Trophoblast cell (in vitro differentiated cells and primary cell): ENCODE measurements around the gene MC1R.

Experiments
- DNase-seq, 2 donors: peaks; one replicate each; pipeline ENCODE4 v3.0.0-alpha.2; 2016
- H2AFZ ChIP-seq: 2 replicates; pipeline ENCODE4 v1.6.1; 2013; ENCODE audit warnings: low read length, moderate library complexity, mild to moderate bottlenecking; ENCODE audit not compliant: insufficient read depth, poor library complexity
- H2AK5ac ChIP-seq: 2 replicates; pipeline ENCODE4 v1.6.1; 2013; ENCODE audit warnings: mild to moderate bottlenecking, low read length
- H2BK120ac ChIP-seq: 2 replicates; pipeline ENCODE4 v1.6.1; 2013; ENCODE audit warnings: low read length, mild to moderate bottlenecking, moderate library complexity; ENCODE audit not compliant: insufficient read depth, poor library complexity
- H2BK12ac ChIP-seq: 2 replicates; pipeline ENCODE4 v1.6.1; 2013; ENCODE audit warnings: mild to moderate bottlenecking, low read length, moderate library complexity
- H2BK5ac ChIP-seq: 2 replicates; pipeline ENCODE4 v1.6.1; 2013; ENCODE audit warnings: low read length, low read depth, moderate library complexity, mild to moderate bottlenecking; ENCODE audit not compliant: poor library complexity
- H3K14ac ChIP-seq: 2 replicates; pipeline ENCODE4 v1.6.1; 2013; ENCODE audit warnings: mild to moderate bottlenecking, low read length
- H3K18ac ChIP-seq: 2 replicates; pipeline ENCODE4 v1.6.1; 2013; ENCODE audit warnings: mild to moderate bottlenecking, low read length
- H3K23ac ChIP-seq: 2 replicates; pipeline ENCODE4 v1.6.1; 2013; ENCODE audit warnings: low read length
- H3K27ac ChIP-seq: 2 replicates; pipeline ENCODE4 v1.5.1; 2013; ENCODE audit warnings: low read depth, mild to moderate bottlenecking, inconsistent platforms, low read length, moderate library complexity
- H3K27me3 ChIP-seq: 2 replicates; pipeline ENCODE4 v1.6.1; 2013; ENCODE audit warnings: inconsistent platforms, mild to moderate bottlenecking, low read length, moderate library complexity; ENCODE audit not compliant: insufficient read depth
- H3K36me3 ChIP-seq, 2 experiments: 1 replicate in 1 of 2; 2 replicates in 1 of 2; pipeline ENCODE4 v1.6.1; 2013; ENCODE audit warnings: low read length in 2 of 2, mild to moderate bottlenecking in 2 of 2, moderate library complexity in 1 of 2; ENCODE audit not compliant: insufficient read depth in 2 of 2, control insufficient read depth in 1 of 2
- H3K4ac ChIP-seq: 2 replicates; pipeline ENCODE4 v1.6.1; 2013; ENCODE audit warnings: low read depth, mild to moderate bottlenecking, low read length, moderate library complexity
- H3K4me1 ChIP-seq, 2 experiments: 1 replicate in 1 of 2; 2 replicates in 1 of 2; pipeline ENCODE4 v1.6.1; 2013; ENCODE audit warnings: low read length in 2 of 2, mild to moderate bottlenecking in 2 of 2, moderate library complexity in 1 of 2; ENCODE audit not compliant: insufficient read depth in 2 of 2, control insufficient read depth in 1 of 2
- H3K4me2 ChIP-seq: 2 replicates; pipeline ENCODE4 v1.6.1; 2013; ENCODE audit warnings: inconsistent platforms, mild to moderate bottlenecking, low read length, moderate library complexity
- H3K4me3 ChIP-seq: 2 replicates; pipeline ENCODE4 v1.5.1; 2013; ENCODE audit warnings: mild to moderate bottlenecking, low read depth, low read length, inconsistent platforms
- H3K79me1 ChIP-seq: one replicate; pipeline ENCODE4 v1.6.1; 2013; ENCODE audit warnings: low read length
- H3K79me2 ChIP-seq: 2 replicates; pipeline ENCODE4 v1.6.1; 2013; ENCODE audit warnings: low read length, mild to moderate bottlenecking; ENCODE audit not compliant: control insufficient read depth, insufficient read depth, poor library complexity
- H3K9ac ChIP-seq: 2 replicates; pipeline ENCODE4 v1.6.1; 2013; ENCODE audit warnings: mild to moderate bottlenecking, low read length
- H3K9me3 ChIP-seq: 2 replicates; pipeline ENCODE4 v1.6.1; 2013; ENCODE audit warnings: low read depth, mild to moderate bottlenecking, control low read depth, inconsistent platforms, low read length; ENCODE audit not compliant: insufficient read depth
- H4K12ac ChIP-seq: 2 replicates; pipeline ENCODE4 v1.6.1; 2013; ENCODE audit warnings: low read depth, mild to moderate bottlenecking, low read length, moderate library complexity
- H4K8ac ChIP-seq: 2 replicates; pipeline ENCODE4 v1.6.1; 2013; ENCODE audit warnings: low read depth, mild to moderate bottlenecking, low read length, moderate library complexity
- H4K91ac ChIP-seq: one replicate; pipeline ENCODE4 v1.6.1; 2013; ENCODE audit warnings: low read depth, mild to moderate bottlenecking, low read length, moderate library complexity
- WGBS: extraction: QIAGEN DNeasy Blood & Tissue Kit; methylation state at CpG from one replicate; pipeline ENCODE4 v1.1.7; 2013; ENCODE audit warnings: missing lambda C conversion rate; ENCODE audit not compliant: insufficient read length, insufficient coverage; ENCODE audit errors: extremely low coverage; 5-methylcytosine and 5-hydroxymethylcytosine counted together

Gene MC1R

GRCh38 chr16:89962754-89963498 is 44.3 kb downstream of the MC1R start:
- Histone ChIP-seq H3K4me2 (no peak overlapping the region), H3K14ac (no peak overlapping the region), H2AFZ (no peak overlapping the region), H2BK120ac (no peak overlapping the region), H4K91ac (no peak overlapping the region), H3K4ac (no peak overlapping the region), H3K79me1 (no peaks in the 10 kb centered on the region), H3K9me3 (peaks cover 2% of the 10 kb centered on the region), H4K12ac (no peak overlapping the region), H3K27ac (no peak overlapping the region), H2AK5ac (no peak overlapping the region), H3K4me1 (peaks cover 0 to 5% of the 10 kb centered on the region in 2 experiments), H3K4me3 (no peak overlapping the region), H3K18ac (no peak overlapping the region), H3K36me3 (peaks cover 53 to 67% of the 10 kb centered on the region in 2 experiments), H3K27me3 (no peaks in the 10 kb centered on the region), H3K79me2 (no peaks in the 10 kb centered on the region), H4K8ac (no peak overlapping the region), H3K9ac (no peak overlapping the region), H3K23ac (no peak overlapping the region), H2BK5ac (no peak overlapping the region), H2BK12ac (no peak overlapping the region)
- DNase-seq: no peak
- no CpG with 5 or more reads among the region's 26 CpGs for WGBS

- Histone ChIP-seq H3K9ac (no peak overlapping the region), H3K27ac (no peak overlapping the region), H4K8ac (no peak overlapping the region), H3K79me2 (no peaks in the 10 kb centered on the region), H3K79me1 (no peaks in the 10 kb centered on the region), H3K18ac (no peak overlapping the region), H2AK5ac (no peak overlapping the region), H3K4me2 (no peak overlapping the region), H4K91ac (no peak overlapping the region), H3K23ac (no peak overlapping the region), H3K4me3 (no peak overlapping the region), H2BK120ac (no peak overlapping the region), H3K27me3 (no peaks in the 10 kb centered on the region), H4K12ac (no peak overlapping the region), H3K36me3 (peaks cover 45 to 55% of the 10 kb centered on the region in 2 experiments), H3K9me3 (no peaks in the 10 kb centered on the region), H3K4ac (no peak overlapping the region), H3K14ac (no peak overlapping the region), H2BK12ac (no peak overlapping the region), H2BK5ac (no peak overlapping the region), H2AFZ (no peak overlapping the region), H3K4me1 (peaks cover 0 to 5% of the 10 kb centered on the region in 2 experiments)
- WGBS: no CpG with 5 or more reads among the region's 25 CpGs
- DNase-seq: no peak
Observed at GRCh38 chr16:89964201-89964600, 45.5 kb downstream of the MC1R start.

- H3K36me3 ChIP-seq: peaks cover 41 to 47% of the 10 kb centered on the region in 2 experiments
- no peak overlapping the region for H3K4ac ChIP-seq
- H2AK5ac ChIP-seq: no peak overlapping the region
- no peaks in the 10 kb centered on the region for H3K79me2 ChIP-seq
- H3K79me1 ChIP-seq: no peaks in the 10 kb centered on the region
- H2BK5ac ChIP-seq: no peak overlapping the region
- H4K12ac ChIP-seq: no peak overlapping the region
- no peak overlapping the region for H3K14ac ChIP-seq
- H3K4me1 ChIP-seq: peaks cover 0 to 3% of the 10 kb centered on the region in 2 experiments
- H3K9ac ChIP-seq: no peak overlapping the region
- no peak overlapping the region for H2AFZ ChIP-seq
- H2BK120ac ChIP-seq: no peak overlapping the region
- H4K91ac ChIP-seq: no peak overlapping the region
- H3K4me2 ChIP-seq: no peak overlapping the region
- no peaks in the 10 kb centered on the region for H3K9me3 ChIP-seq
- H3K4me3 ChIP-seq: no peak overlapping the region
- no peak overlapping the region for H3K27ac ChIP-seq
- DNase-seq: no peak
- H3K18ac ChIP-seq: no peak overlapping the region
- H3K23ac ChIP-seq: no peak overlapping the region
- H4K8ac ChIP-seq: no peak overlapping the region
- no peaks in the 10 kb centered on the region for H3K27me3 ChIP-seq
- WGBS: no CpG with 5 or more reads among the region's 30 CpGs
- H2BK12ac ChIP-seq: no peak overlapping the region
Observed at GRCh38 chr16:89965447-89966225, 47.0 kb downstream of the MC1R start.

GRCh38 chr16:89966756-89967155 is 48.1 kb downstream of the MC1R start:
- Histone ChIP-seq H3K4me2 (no peak overlapping the region), H3K27ac (no peak overlapping the region), H2BK12ac (no peak overlapping the region), H2BK5ac (no peak overlapping the region), H3K4me1 (peaks cover 6% of the 10 kb centered on the region in 2 experiments), H2BK120ac (no peak overlapping the region), H3K9me3 (peaks cover 5% of the 10 kb centered on the region), H2AK5ac (no peak overlapping the region), H3K4me3 (no peak overlapping the region), H3K14ac (no peak overlapping the region), H4K8ac (no peak overlapping the region), H3K36me3 (peaks cover 33 to 38% of the 10 kb centered on the region in 2 experiments), H2AFZ (no peak overlapping the region), H3K79me1 (peaks cover under 1% of the 10 kb centered on the region), H3K4ac (no peak overlapping the region), H3K27me3 (no peaks in the 10 kb centered on the region), H4K91ac (no peak overlapping the region), H3K9ac (no peak overlapping the region), H4K12ac (no peak overlapping the region), H3K18ac (no peak overlapping the region), H3K23ac (no peak overlapping the region), H3K79me2 (peaks cover 1% of the 10 kb centered on the region)
- WGBS: no CpG with 5 or more reads among the region's 9 CpGs
- DNase-seq: no peak
